GM23338 (cell line): ENCODE data around the gene BRDT. TPM values are rescaled to one million over a fixed set of nuclear protein-coding genes. Genes with fewer than 3 reads are reported as not detected.

Experiments used
- ATAC-seq: fragments of 200-7000 bp; cut with Tn5 transposase; 3 replicates; pipeline ENCODE4 v1.9.1; 2020
- DNase-seq: peaks from one replicate; pipeline ENCODE4 v3.0.0-alpha.2; 2015; ENCODE audit warnings: low spot score
- H2AFZ ChIP-seq: fragments of 200-600 bp; sonication (generic); 2 replicates; pipeline ENCODE4 v1.8.0; 2016; ENCODE audit warnings: antibody characterized with exemption, mild to moderate bottlenecking, moderate library complexity
- H3F3A ChIP-seq: fragments of 200-600 bp; sonication (generic); replicated peaks from 2 replicates; pipeline ENCODE4 v1.8.0; 2017; ENCODE audit warnings: antibody characterized with exemption, mixed run types, low read depth
- H3K27ac ChIP-seq: fragments of 200-600 bp; sonication (generic); 2 replicates; pipeline ENCODE4 v1.6.1; 2016; ENCODE audit warnings: low read depth
- H3K27me3 ChIP-seq: fragments of 200-600 bp; sonication (generic); 2 replicates; pipeline ENCODE4 v1.8.0; 2016; ENCODE audit warnings: mild to moderate bottlenecking, mixed run types, moderate library complexity; ENCODE audit not compliant: insufficient read depth
- H3K36me3 ChIP-seq: fragments of 200-600 bp; sonication (generic); 2 replicates; pipeline ENCODE4 v1.8.0; 2016; ENCODE audit warnings: mild to moderate bottlenecking; ENCODE audit not compliant: insufficient read depth
- H3K4me1 ChIP-seq: fragments of 200-600 bp; sonication (generic); 2 replicates; pipeline ENCODE4 v1.8.0; 2016; ENCODE audit warnings: mild to moderate bottlenecking, moderate library complexity; ENCODE audit not compliant: insufficient read depth
- H3K4me2 ChIP-seq: fragments of 200-600 bp; sonication (generic); 2 replicates; pipeline ENCODE4 v1.7.1; 2017; ENCODE audit warnings: mixed run types
- H3K4me3 ChIP-seq: fragments of 200-600 bp; sonication (generic); 2 replicates; pipeline ENCODE4 v1.6.1; 2016; ENCODE audit warnings: mixed run types
- H3K79me2 ChIP-seq: fragments of 200-600 bp; sonication (generic); replicated peaks from 2 replicates; pipeline ENCODE4 v1.8.0; 2017; ENCODE audit warnings: mild to moderate bottlenecking; ENCODE audit not compliant: insufficient read depth
- H3K9me2 ChIP-seq: fragments of 200-600 bp; sonication (generic); 2 replicates; pipeline ENCODE4 v1.8.0; 2017; ENCODE audit not compliant: insufficient read depth
- H4K20me1 ChIP-seq: fragments of 200-600 bp; sonication (generic); replicated peaks from 2 replicates; pipeline ENCODE4 v1.8.0; 2017; ENCODE audit warnings: mild to moderate bottlenecking; ENCODE audit not compliant: insufficient read depth
- H3K27ac Mint-ChIP-seq: 2 replicates; pipeline ENCODE4 v1.8.0; 2020; ENCODE audit warnings: inconsistent platforms, mild to moderate bottlenecking, moderate library complexity, mixed read lengths
- H3K27me3 Mint-ChIP-seq: 3 replicates; pipeline ENCODE4 v1.8.0; 2022; ENCODE audit warnings: low read depth, mild to moderate bottlenecking, moderate library complexity, mixed read lengths, inconsistent platforms; ENCODE audit not compliant: insufficient read depth, poor library complexity
- H3K36me3 Mint-ChIP-seq: 3 replicates; pipeline ENCODE4 v1.8.0; 2021; ENCODE audit warnings: low read depth, mild to moderate bottlenecking, inconsistent platforms, moderate library complexity, mixed read lengths
- H3K4me1 Mint-ChIP-seq: 3 replicates; pipeline ENCODE4 v1.8.0; 2020; ENCODE audit warnings: mild to moderate bottlenecking, inconsistent platforms, mixed read lengths
- H3K4me3 Mint-ChIP-seq: 3 replicates; pipeline ENCODE4 v1.8.0; 2021; ENCODE audit warnings: moderate library complexity, mild to moderate bottlenecking, inconsistent platforms, mixed read lengths
- H3K9me3 Mint-ChIP-seq: 3 replicates; pipeline ENCODE4 v1.8.0; 2020; ENCODE audit warnings: moderate library complexity, mild to moderate bottlenecking, inconsistent platforms, mixed read lengths
- CREB1 ChIP-seq: fragments of 250-450 bp; sonication (Bioruptor Pico); IDR thresholded peaks from 2 replicates; pipeline ENCODE4 v1.5.0; 2020; ENCODE audit warnings: low read depth, mild to moderate bottlenecking, moderate library complexity
- CTCF ChIP-seq, 2 experiments: fragments of 200-600 bp in 1 of 2; sonication (generic) in 1 of 2; conservative IDR thresholded peaks; 2 replicates each; pipeline versions ENCODE4 v1.5.1 to v1.6.1; 2016 to 2017; ENCODE audit warnings: antibody characterized with exemption in 2 of 2, low read depth in 2 of 2, mild to moderate bottlenecking in 2 of 2, moderate library complexity in 1 of 2
- ETS1 ChIP-seq: IDR thresholded peaks from 2 replicates; pipeline ENCODE4 v1.6.1; 2016; ENCODE audit warnings: antibody characterized with exemption
- EZH2 ChIP-seq: fragments of 200-600 bp; sonication (generic); IDR thresholded peaks from one replicate; pipeline ENCODE4 v1.8.0; 2017; ENCODE audit warnings: antibody characterized with exemption, mild to moderate bottlenecking, low read depth; ENCODE audit not compliant: unreplicated experiment
- EZH2phosphoT487 ChIP-seq: fragments of 200-600 bp; sonication (generic); IDR thresholded peaks from one replicate; pipeline ENCODE4 v1.8.1; 2018; ENCODE audit warnings: antibody characterized with exemption; ENCODE audit not compliant: unreplicated experiment
- JUNB ChIP-seq: IDR thresholded peaks from one replicate; pipeline ENCODE4 v1.6.1; 2016; ENCODE audit warnings: antibody characterized with exemption; ENCODE audit not compliant: unreplicated experiment
- NANOG ChIP-seq: IDR thresholded peaks from 2 replicates; pipeline ENCODE4 v1.6.1; 2016; ENCODE audit warnings: antibody characterized with exemption, borderline replicate concordance
- REST ChIP-seq: IDR thresholded peaks from one replicate; pipeline ENCODE4 v1.6.1; 2018; ENCODE audit warnings: antibody characterized with exemption; ENCODE audit not compliant: unreplicated experiment
- STAT1 ChIP-seq: IDR thresholded peaks from one replicate; pipeline ENCODE4 v1.6.1; 2016; ENCODE audit warnings: antibody characterized with exemption; ENCODE audit not compliant: unreplicated experiment
- ZNF114 ChIP-seq: fragments of 250-450 bp; sonication (Bioruptor Pico); IDR thresholded peaks from 2 replicates; pipeline ENCODE4 v1.5.0; 2020; ENCODE audit warnings: mild to moderate bottlenecking, moderate library complexity
- ZNF331 ChIP-seq: fragments of 250-450 bp; sonication (Bioruptor Pico); IDR thresholded peaks from 2 replicates; pipeline ENCODE4 v1.5.0; 2020; ENCODE audit warnings: low read depth, mild to moderate bottlenecking, moderate library complexity
- polyA plus RNA-seq: library from polyadenylated mRNA; unstranded; fragments of >200 nt; fragmentation: Nextera tagmentation; extraction: Ambion mirVana; gene quantifications from 2 replicates; pipeline ENCODE4 v1.2.1, GENCODE V29; 2016
- total RNA-seq: library from RNA; depleted of rRNA; stranded (reverse); fragments of >200 nt; shearing (Covaris generic); gene quantifications from 2 replicates; pipeline ENCODE4 v1.2.3, GENCODE V29; 2014

The BRDT gene
- total and polyA plus RNA-seq, 2 experiments from 2014 or later = 0.58 to 0.80 TPM

GRCh38 chr1:91937613-91938012 lies 11.6 kb upstream of the BRDT start (continued):
- TF ChIP-seq CTCF (conservative IDR thresholded peaks at IDR 0.05; ENCODE audit: low read depth in 2 of 2) = no peak

GRCh38 chr1:91940496-91940895 lies 8.7 kb upstream of the BRDT start:
- peak; percentile 17 for DNase-seq
- H3K4me1 Mint-ChIP-seq = peaks cover 8% of the 10 kb centered on the region
- no peak for ATAC-seq

GRCh38 chr1:91944087-91944486 lies 5.1 kb upstream of the BRDT start:
- no peak overlapping the region for H2AFZ ChIP-seq
- no peaks in the 10 kb centered on the region for H3K9me2 ChIP-seq
- Mint-ChIP-seq H3K4me1 (peaks cover 8% of the 10 kb centered on the region), H3K9me3 (no peaks in the 10 kb centered on the region), H3K27ac (no peak overlapping the region; the same call in 1 of the 2 replicates), H3K27me3 (peaks cover 4% of the 10 kb centered on the region), H3K36me3 (no peaks in the 10 kb centered on the region; the same call in 2 of the 3 replicates), H3K4me3 (no peak overlapping the region)
- H3K4me2 ChIP-seq = no peak overlapping the region
- no peak overlapping the region for H3K4me3 ChIP-seq
- DNase-seq (peak; percentile 76), ATAC-seq (peak; percentile 82)
- H3K27me3 ChIP-seq = no peaks in the 10 kb centered on the region
- no peak for TF ChIP-seq ZNF331 (CRISPR knock-in tag)
- no peak for TF ChIP-seq JUNB
- TF ChIP-seq STAT1 = no peak
- TF ChIP-seq NANOG = peak; percentile 51; the same call in 1 of the 2 replicates
- H3K4me1 ChIP-seq = peaks cover 6% of the 10 kb centered on the region; the same call in 1 of the 2 replicates
- no peaks in the 10 kb centered on the region for H3K79me2 ChIP-seq
- H3K27ac ChIP-seq = no peak overlapping the region
- no peaks in the 10 kb centered on the region for H3K36me3 ChIP-seq
- no peaks in the 10 kb centered on the region for H4K20me1 ChIP-seq
- no peaks in the 10 kb centered on the region for H3F3A ChIP-seq

More at GRCh38 chr1:91940496-91940895, 8.7 kb upstream of the BRDT start:
- H3F3A ChIP-seq = no peaks in the 10 kb centered on the region
- no peaks in the 10 kb centered on the region for H4K20me1 ChIP-seq
- H3K4me3 ChIP-seq = no peak overlapping the region
- no peaks in the 10 kb centered on the region for H3K9me2 ChIP-seq
- no peaks in the 10 kb centered on the region for H3K79me2 ChIP-seq
- Mint-ChIP-seq H3K27me3 (peaks cover 4% of the 10 kb centered on the region), H3K9me3 (no peaks in the 10 kb centered on the region), H3K27ac (no peak overlapping the region), H3K36me3 (no peaks in the 10 kb centered on the region; the same call in 2 of the 3 replicates), H3K4me3 (no peak overlapping the region)
- H3K27me3 ChIP-seq = no peaks in the 10 kb centered on the region
- no peak overlapping the region for H3K4me2 ChIP-seq
- TF ChIP-seq CREB1 (CRISPR knock-in tag) = no peak
- TF ChIP-seq NANOG = no peak
- TF ChIP-seq EZH2 = no peak
- H3K27ac ChIP-seq = no peak overlapping the region
- H3K4me1 ChIP-seq = 0 out of 2 replicates have a peak, but pooled peaks cover 6% of the 10 kb centered on the region
- H2AFZ ChIP-seq = peak overlapping the region; percentile 34
- no peaks in the 10 kb centered on the region for H3K36me3 ChIP-seq

GRCh38 chr1:91948097-91948496 lies 1.1 kb upstream of the BRDT start:
- Histone ChIP-seq H3K36me3 (no peaks in the 10 kb centered on the region), H3K27me3 (no peaks in the 10 kb centered on the region)
- H3K27ac Mint-ChIP-seq = no peak overlapping the region
- TF ChIP-seq CREB1 (CRISPR knock-in tag) (no peak), NANOG (no peak), ZNF114 (CRISPR knock-in tag) (no peak), REST (no peak), ZNF331 (CRISPR knock-in tag) (no peak), ETS1 (no peak), STAT1 (no peak), EZH2 (no peak), EZH2phosphoT487 (no peak)

More at GRCh38 chr1:91948097-91948496, 1.1 kb upstream of the BRDT start:
- H3F3A ChIP-seq = no peaks in the 10 kb centered on the region
- H3K79me2 ChIP-seq = no peaks in the 10 kb centered on the region
- Mint-ChIP-seq H3K4me3 (no peak overlapping the region), H3K36me3 (no peaks in the 10 kb centered on the region; the same call in 2 of the 3 replicates), H3K9me3 (no peaks in the 10 kb centered on the region), H3K27me3 (peaks cover 3% of the 10 kb centered on the region), H3K4me1 (peaks cover 8% of the 10 kb centered on the region)
- H3K4me1 ChIP-seq = peaks cover 6% of the 10 kb centered on the region; the same call in 1 of the 2 replicates
- no peaks in the 10 kb centered on the region for H3K9me2 ChIP-seq
- H4K20me1 ChIP-seq = no peaks in the 10 kb centered on the region
- H3K4me2 ChIP-seq = no peak overlapping the region
- no peak overlapping the region for H3K27ac ChIP-seq
- H2AFZ ChIP-seq = peak overlapping the region; percentile 95; the same call in 1 of the 2 replicates
- no peak overlapping the region for H3K4me3 ChIP-seq
- no peak for DNase-seq
- no peak for ATAC-seq
